Measurements from ENCODE around the gene DPP6.

The DPP6 gene

DNA sequence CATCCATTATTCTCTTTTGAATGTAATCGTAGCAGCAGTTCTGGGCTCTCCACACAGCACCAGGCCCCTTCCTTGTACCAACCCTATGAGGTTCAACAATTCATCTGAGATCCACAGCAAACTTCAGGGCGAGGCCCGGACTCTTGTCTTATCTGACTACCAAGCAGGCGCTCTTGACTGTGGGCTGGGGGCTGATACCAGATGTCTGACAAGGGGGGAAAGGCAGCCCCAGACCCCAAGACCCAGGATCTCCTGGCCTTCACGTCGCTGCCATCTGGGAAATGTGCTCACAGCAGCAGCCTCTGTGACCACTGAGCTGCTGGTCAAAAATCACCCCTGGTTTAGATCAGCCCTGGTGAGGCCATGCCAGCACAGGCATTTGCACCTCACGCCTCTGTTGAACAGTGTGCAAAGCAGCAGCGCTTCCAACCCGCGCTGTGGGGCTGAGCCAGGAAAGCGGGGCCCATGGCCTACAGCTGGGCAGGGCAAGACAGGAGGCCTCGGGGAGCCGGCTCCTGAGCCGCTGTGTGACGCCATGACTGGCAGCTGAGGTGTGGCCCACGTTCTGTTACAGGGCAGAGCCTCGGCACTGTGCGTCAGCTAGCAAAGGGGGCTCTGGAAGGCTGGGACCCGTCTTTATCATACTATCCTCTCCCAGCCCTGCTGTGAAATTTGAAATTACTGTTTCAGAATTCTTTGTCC lies 806.8 kb downstream of the DPP6 start:
- no peaks in the 10 kb centered on the region for H3K36me3 ChIP-seq (replicated peaks)
- no peaks in the 10 kb centered on the region for H3K27me3 ChIP-seq (replicated peaks)
- DNase-seq: no peak
- in situ Hi-C loops (cut with HindIII; ENCODE audit: low pct_ligation_motif_present, low sequenced_read_pairs): no loop called here
- TF ChIP-seq, protein P1, sequence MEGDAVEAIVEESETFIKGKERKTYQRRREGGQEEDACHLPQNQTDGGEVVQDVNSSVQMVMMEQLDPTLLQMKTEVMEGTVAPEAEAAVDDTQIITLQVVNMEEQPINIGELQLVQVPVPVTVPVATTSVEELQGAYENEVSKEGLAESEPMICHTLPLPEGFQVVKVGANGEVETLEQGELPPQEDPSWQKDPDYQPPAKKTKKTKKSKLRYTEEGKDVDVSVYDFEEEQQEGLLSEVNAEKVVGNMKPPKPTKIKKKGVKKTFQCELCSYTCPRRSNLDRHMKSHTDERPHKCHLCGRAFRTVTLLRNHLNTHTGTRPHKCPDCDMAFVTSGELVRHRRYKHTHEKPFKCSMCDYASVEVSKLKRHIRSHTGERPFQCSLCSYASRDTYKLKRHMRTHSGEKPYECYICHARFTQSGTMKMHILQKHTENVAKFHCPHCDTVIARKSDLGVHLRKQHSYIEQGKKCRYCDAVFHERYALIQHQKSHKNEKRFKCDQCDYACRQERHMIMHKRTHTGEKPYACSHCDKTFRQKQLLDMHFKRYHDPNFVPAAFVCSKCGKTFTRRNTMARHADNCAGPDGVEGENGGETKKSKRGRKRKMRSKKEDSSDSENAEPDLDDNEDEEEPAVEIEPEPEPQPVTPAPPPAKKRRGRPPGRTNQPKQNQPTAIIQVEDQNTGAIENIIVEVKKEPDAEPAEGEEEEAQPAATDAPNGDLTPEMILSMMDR (IDR thresholded peaks at IDR 0.05; ENCODE audit: low read depth, low read length, missing control alignments): no peak
- no peak overlapping the region for H3K4me3 ChIP-seq (ENCODE audit: low read depth, low read length)
- H3K27ac ChIP-seq: no peak overlapping the region

DNA sequence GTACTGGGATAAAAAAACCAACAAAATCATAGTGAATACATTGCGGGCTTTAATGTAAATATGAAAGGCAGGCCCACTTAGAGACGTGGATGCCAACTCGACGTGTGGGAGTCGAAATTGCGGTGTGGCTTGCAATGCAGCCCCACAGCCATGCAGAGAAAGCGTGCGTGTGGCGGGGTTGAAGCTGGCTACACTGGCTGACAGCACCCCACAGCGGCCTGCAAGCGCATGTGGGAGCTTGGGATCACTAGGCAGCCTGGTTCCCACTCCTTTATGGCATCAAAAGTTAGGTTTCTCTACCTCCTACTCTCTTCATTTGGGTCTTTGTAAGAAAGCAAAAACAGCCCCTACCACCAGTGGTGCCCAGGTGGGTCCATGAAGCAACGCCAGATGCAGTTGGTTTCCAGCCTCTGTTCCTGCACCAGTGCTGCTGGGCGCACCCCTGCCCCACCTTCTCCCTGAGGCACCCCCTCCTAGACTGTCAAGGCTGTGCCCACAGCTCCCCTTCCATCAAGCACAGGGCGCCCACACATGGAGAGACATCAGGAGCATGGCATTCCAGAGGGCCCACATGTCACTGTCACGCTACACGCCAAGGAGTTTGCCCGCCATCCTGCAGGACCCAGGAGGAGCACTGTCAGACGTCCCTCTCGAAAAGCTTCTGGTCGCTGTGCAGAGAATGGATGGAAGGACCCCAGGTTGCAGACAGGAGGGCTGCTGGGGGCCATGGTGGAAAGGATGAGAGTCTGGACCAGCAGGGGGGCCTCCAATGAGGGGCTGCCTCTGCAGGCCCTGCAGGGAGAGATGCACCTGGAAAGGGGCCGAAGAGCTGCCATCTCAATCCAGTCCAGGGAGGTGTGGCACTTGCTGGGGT lies 807.8 kb downstream of the DPP6 start:
- in situ Hi-C loops (cut with HindIII; ENCODE audit: low pct_ligation_motif_present, low sequenced_read_pairs): no loop called here
- no peaks in the 10 kb centered on the region for H3K36me3 ChIP-seq (replicated peaks)
- no peak for DNase-seq
- H3K27ac ChIP-seq: no peak overlapping the region
- H3K4me3 ChIP-seq (ENCODE audit: low read depth, low read length): no peak overlapping the region
- H3K27me3 ChIP-seq (replicated peaks): no peaks in the 10 kb centered on the region
- TF ChIP-seq, protein P1 (IDR thresholded peaks at IDR 0.05; ENCODE audit: low read depth, low read length, missing control alignments): no peak

DNA sequence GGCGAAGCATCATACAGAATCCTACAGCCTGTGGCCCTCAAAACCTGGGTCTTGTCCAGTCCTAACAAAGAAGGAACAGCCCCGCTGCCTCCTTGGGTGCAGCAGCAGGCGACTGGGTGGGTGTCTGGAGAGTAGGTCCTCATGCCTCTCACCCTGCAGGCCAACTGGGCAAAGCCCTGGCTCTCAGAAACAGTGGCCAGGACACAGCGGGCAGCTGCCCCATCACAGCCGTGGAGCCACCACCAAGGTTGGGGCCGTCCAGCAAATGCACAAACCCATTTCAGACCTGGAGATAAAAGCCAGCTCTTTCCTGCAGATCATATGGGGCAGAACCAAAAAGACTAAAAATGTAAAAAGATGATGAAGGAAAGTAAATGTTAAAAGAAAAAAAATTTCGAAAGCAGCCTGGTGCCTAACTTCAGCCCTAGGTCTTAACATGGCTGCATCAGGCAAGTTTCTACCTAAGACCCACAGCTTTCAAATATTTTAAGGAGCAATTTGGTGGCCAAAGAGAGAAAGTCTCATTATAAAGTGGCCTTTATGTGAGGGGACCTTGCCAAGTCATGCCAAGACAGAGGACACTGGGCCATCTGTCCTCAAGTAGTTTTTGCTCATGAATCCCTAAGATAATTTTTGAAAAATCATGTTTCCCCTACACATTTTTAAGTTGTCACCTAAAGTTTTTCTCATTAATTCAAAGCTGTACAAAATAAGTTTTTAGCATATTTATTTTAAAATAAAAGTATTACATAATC lies 808.6 kb downstream of the DPP6 start:
- TF ChIP-seq, protein P1 (IDR thresholded peaks at IDR 0.05; ENCODE audit: low read depth, low read length, missing control alignments): no peak
- in situ Hi-C loops (cut with HindIII; ENCODE audit: low pct_ligation_motif_present, low sequenced_read_pairs): no loop called here
- Histone ChIP-seq H3K27me3 (replicated peaks) (no peaks in the 10 kb centered on the region), H3K36me3 (replicated peaks) (no peaks in the 10 kb centered on the region), H3K27ac (no peak overlapping the region), H3K4me3 (ENCODE audit: low read depth, low read length) (no peak overlapping the region)
- DNase-seq: no peak

DNA sequence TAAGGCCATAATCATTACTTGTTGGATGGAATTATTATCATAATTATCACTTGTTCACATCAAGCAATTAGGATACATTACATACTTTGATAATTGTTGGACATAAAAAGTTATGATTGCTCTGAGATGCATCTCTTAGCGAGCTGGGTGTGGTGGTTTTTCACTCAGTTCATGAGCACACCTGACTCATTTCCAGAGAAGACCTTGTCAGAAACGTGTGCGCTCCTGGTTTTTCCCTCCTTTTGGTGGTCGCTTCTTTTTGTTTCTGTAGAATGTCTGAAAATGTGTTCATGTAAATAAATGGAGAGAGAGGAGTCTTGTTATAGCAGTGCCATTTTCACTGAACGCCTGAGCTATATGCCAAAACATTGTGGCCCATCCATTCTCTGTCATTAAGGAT lies 809.4 kb downstream of the DPP6 start:
- H3K27me3 ChIP-seq (replicated peaks): no peaks in the 10 kb centered on the region
- no peak for DNase-seq
- H3K27ac ChIP-seq: no peak overlapping the region
- no peaks in the 10 kb centered on the region for H3K36me3 ChIP-seq (replicated peaks)
- in situ Hi-C loops (cut with HindIII; ENCODE audit: low pct_ligation_motif_present, low sequenced_read_pairs): no loop called here
- TF ChIP-seq, protein P1 (IDR thresholded peaks at IDR 0.05; ENCODE audit: low read depth, low read length, missing control alignments): no peak
- no peak overlapping the region for H3K4me3 ChIP-seq (ENCODE audit: low read depth, low read length)

DNA sequence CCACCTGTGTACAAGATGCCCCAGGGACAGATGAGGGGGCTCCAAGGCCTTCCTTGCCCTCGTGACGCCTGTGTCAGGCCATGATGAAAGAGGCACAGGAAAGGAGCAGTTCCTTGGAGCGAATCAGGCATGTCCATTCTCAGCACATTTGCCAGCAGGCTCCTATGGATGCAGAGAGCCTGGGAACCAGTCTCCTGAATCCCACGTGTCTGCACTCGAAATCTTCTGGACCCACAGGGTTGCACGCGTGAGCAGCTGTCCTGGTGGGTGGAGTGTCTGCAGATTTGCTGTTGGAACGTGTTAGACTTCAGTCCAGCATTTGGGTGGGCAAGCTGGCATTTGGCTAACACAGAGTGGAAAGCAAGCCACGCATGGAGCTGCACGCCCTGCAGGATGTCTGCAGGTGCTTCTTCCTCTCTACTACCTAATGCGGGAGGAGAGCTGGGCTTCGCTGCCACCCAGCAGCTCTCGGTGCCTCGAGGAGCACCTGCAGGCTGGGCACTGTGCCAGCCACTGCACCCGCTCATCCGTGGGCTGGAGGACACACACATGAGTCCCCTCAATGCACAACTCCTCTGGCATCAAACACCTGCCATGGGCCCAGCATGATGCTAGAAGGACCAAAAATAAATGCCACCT lies 810.1 kb downstream of the DPP6 start:
- in situ Hi-C loops (cut with HindIII; ENCODE audit: low pct_ligation_motif_present, low sequenced_read_pairs): no loop called here
- Histone ChIP-seq H3K4me3 (ENCODE audit: low read depth, low read length) (no peak overlapping the region), H3K36me3 (replicated peaks) (no peaks in the 10 kb centered on the region), H3K27me3 (replicated peaks) (no peaks in the 10 kb centered on the region), H3K27ac (no peak overlapping the region)
- TF ChIP-seq, protein P1 (IDR thresholded peaks at IDR 0.05; ENCODE audit: low read depth, low read length, missing control alignments): no peak
- no peak for DNase-seq

Measured in brain microvascular endothelial cell (primary cell).